Bronchial epithelial cell (primary cell): Measurements from ENCODE around the gene POGZ. TPM values are rescaled to one million over a fixed set of nuclear protein-coding genes. Genes with fewer than 3 reads are reported as not detected.

ENCODE experiments used
- DNase-seq: peaks from one replicate; pipeline ENCODE4 v3.0.0-alpha.2; 2010; ENCODE audit warnings: low read depth
- FAIRE-seq: peaks from 2 replicates; lab custom pipeline; 2011; peaks lifted over from hg19 to GRCh38; lab: Jason Lieb, UNC
- H3K27me3 ChIP-seq: 2 replicates; pipeline ENCODE4 v1.5.1; 2011; ENCODE audit warnings: low read length; ENCODE audit not compliant: control insufficient read depth, insufficient read depth
- H3K36me3 ChIP-seq: 2 replicates; pipeline ENCODE4 v1.5.1; 2011; ENCODE audit warnings: low read length; ENCODE audit not compliant: control insufficient read depth, insufficient read depth
- H3K4me3 ChIP-seq: 2 replicates; pipeline ENCODE4 v1.5.1; 2011; ENCODE audit warnings: mild to moderate bottlenecking, low read depth, low read length, control low read depth
- CTCF ChIP-seq: IDR thresholded peaks from 2 replicates; pipeline ENCODE4 v1.5.1; 2011; ENCODE audit warnings: mild to moderate bottlenecking, moderate library complexity, low read length, control low read depth, inconsistent platforms; ENCODE audit not compliant: insufficient read depth, severe bottlenecking
- total RNA-seq: library from RNA; depleted of rRNA; stranded (reverse); fragments of >200 nt; gene quantifications from 2 replicates; pipeline ENCODE4 v1.2.1, GENCODE V29; 2014

POGZ gene
- total RNA-seq, 1 donor from 2014 or later, result 6.6 TPM

- FAIRE-seq (peak; percentile 76), DNase-seq (no peak)
- peaks cover 4% of the 10 kb centered on the region for H3K27me3 ChIP-seq
- H3K36me3 ChIP-seq, result peaks cover 2% of the 10 kb centered on the region
- no peak for TF ChIP-seq CTCF
- no peak overlapping the region for H3K4me3 ChIP-seq
These were observed 90.6 kb downstream of the POGZ start for GRCh38 chr1:151368393-151369301.

DNA sequence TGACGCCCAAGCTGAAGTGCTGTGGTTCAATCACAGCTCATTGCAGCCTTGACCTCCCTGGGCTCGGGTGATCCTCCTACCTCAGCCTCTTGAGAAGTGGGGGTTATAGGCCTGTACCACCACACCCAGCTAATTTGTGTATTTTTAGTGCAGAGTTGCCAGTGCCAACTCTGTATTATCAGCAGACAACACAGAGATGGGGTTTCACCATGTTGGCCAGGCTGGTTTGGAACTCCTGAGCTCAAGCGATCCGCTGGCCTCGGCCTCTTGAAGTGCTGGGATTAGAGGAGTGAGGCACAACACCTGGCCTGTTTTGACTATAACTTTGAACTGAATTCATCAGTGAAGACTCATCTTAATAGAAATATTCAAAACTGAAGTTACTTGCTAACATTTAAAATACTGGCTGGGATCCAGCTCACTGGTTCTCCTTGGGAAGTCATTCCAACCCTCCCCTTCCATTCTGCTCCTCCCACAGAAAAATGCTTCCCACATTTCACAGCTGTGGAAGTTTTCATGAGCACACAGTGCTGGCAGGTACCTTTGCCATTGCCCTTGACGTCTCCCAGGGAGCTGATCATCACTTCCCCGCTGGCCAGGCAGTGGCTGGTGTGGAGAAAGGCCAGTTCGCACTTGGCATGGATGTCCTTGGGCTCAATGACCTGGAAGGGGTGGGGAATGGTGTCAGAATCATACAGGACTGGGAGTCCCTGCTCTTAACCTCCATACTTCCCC, 91.5 kb downstream of the POGZ start:
- TF ChIP-seq CTCF, result no peak
- no peak for FAIRE-seq
- Histone ChIP-seq H3K36me3 (peaks cover 2% of the 10 kb centered on the region), H3K27me3 (peaks cover 4% of the 10 kb centered on the region), H3K4me3 (no peak overlapping the region)
- DNase-seq, result no peak

- FAIRE-seq (no peak), DNase-seq (no peak)
- no peak for TF ChIP-seq CTCF
- Histone ChIP-seq H3K36me3 (peaks cover 2% of the 10 kb centered on the region), H3K4me3 (no peak overlapping the region), H3K27me3 (peaks cover 4% of the 10 kb centered on the region)
These were observed 94.3 kb downstream of the POGZ start for GRCh38 chr1:151364996-151365395.

GRCh38 chr1:151362308-151363155, 96.8 kb downstream of the POGZ start:
- TF ChIP-seq CTCF, result no peak
- H3K27me3 ChIP-seq, result peaks cover 4% of the 10 kb centered on the region
- H3K4me3 ChIP-seq, result no peak overlapping the region
- DNase-seq (no peak), FAIRE-seq (peak; percentile 40)
- peaks cover 2% of the 10 kb centered on the region for H3K36me3 ChIP-seq

DNA sequence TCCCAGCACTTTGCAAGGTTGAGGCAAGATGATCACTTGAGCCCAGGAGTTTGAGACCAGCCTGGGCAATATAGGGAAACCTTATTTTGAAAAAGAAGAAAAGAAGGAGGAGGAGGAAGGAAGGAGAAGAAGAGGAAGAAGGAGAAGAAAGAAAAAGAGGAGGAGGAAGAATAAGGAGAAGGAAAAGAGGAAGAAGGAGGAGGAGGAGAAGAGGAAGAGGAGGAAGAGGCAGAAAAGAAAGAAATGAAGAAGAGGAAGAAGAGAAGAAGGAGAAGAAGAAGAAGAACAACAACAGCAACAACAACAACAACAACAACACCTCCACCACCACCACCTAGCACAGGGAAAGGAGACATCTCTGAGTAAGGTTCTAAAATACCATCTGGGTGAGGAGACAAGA, 97.4 kb downstream of the POGZ start:
- H3K27me3 ChIP-seq, result peaks cover 4% of the 10 kb centered on the region
- DNase-seq (no peak), FAIRE-seq (no peak)
- peaks cover 2% of the 10 kb centered on the region for H3K36me3 ChIP-seq
- no peak overlapping the region for H3K4me3 ChIP-seq
- TF ChIP-seq CTCF, result no peak
